PC-9 (cell line): ENCODE results near the gene ZNF362.

Experiments used
- CTCF ChIP-seq: fragments of 200-600 bp; sonication (generic); conservative IDR thresholded peaks from 2 replicates; pipeline ENCODE4 v1.6.1; 2017; ENCODE audit warnings: mixed run types, antibody characterized with exemption, mild to moderate bottlenecking, moderate library complexity
- EZH2 ChIP-seq: fragments of 200-600 bp; sonication (generic); IDR thresholded peaks from 2 replicates; pipeline ENCODE4 v1.8.0; 2017; ENCODE audit warnings: antibody characterized with exemption, low read depth

DNA sequence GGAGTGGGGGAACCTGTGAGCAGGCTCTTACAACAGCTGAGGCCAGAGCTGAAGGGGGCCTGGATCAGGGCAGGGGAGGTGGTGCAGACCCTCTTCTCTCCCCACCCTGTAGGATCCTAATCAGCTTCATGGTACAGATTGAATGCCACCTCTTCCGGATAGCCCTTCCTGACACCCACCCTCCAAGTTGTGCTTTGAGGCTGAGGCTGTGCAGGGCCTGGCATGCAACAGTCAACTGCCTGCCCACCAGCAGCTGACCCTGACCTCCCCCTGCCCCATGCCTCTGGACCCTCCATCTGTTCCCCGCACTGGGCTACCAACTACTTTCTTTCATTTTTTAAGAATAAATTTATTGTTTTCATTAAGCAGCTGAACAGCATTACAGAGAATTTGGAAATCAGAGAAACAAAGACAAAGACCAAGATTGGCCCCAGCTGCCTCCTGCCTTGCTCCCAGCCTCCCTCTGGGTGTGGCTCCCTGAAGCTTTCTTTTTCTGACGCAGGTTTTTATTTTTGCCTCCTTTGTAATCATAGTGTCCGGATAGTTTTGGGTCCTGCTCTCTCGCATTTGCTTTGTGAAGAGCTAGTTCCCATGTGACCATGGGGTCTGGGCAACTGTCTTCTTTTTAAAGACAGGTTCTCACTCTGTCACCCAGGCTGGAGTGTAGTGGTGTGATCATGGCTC, 12.8 kb downstream of the ZNF362 start:
- TF ChIP-seq CTCF (no peak), EZH2 (no peak)
